Activated CD8-positive, alpha-beta memory T cell treated with anti-CD3 and anti-CD28 coated beads, Interleukin-2, amount 50 U/mL, for 24 hours (primary cell): ENCODE results near the gene AP1B1.
"Not testable (repeated sequence)": the region's sequence is repeated elsewhere in the genome, so short reads cannot be mapped to it uniquely, and the experiment has no call there.

Experiments
- DNase-seq: peaks from one replicate; pipeline ENCODE4 v3.0.0-alpha.2; 2020; ENCODE audit errors: extremely low read depth

Gene AP1B1

GRCh38 chr22:29348956-29349355, 39.4 kb downstream of the AP1B1 start:
- no peak for DNase-seq

DNA sequence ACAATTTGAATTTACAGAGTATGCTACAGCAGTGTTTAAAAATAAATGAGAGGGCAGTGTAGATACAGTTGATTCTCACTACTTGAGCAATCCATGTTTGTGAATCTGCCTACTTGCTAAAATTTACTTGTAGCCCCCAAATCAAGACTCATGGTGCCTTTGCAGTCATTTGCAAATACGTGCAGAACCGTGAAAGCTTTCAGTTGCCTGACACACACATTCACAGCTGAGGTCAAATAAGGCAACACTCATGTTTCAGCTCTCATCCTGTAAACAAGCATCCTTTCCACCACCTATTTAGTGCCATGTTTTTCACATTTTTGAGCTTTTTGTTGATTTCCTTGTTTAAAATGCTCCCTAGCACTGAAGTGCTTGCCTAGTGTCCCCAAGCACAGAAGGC, 40.3 kb downstream of the AP1B1 start:
- no peak for DNase-seq

GRCh38 chr22:29346659-29347058, 41.7 kb downstream of the AP1B1 start:
- DNase-seq = no peak

DNA sequence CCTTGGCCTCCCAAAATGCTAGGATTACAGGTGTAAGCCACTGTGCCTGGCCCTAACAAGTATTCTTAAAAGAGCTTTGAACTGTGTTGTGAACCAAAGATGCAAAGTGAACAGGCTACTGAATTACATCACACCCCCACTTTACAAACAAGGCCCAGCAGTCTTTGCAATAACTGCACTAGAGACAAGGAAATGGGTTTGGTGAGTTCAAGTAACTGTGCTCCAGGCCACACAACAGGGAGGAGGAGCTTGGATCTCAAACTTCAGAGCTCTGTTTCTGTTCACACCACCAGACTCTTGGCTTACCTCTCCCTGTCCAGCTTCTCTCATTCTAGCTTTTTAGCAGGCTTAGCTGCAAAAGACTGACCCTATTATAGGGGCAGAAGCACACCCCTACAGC, 42.4 kb downstream of the AP1B1 start:
- DNase-seq = no peak

DNA sequence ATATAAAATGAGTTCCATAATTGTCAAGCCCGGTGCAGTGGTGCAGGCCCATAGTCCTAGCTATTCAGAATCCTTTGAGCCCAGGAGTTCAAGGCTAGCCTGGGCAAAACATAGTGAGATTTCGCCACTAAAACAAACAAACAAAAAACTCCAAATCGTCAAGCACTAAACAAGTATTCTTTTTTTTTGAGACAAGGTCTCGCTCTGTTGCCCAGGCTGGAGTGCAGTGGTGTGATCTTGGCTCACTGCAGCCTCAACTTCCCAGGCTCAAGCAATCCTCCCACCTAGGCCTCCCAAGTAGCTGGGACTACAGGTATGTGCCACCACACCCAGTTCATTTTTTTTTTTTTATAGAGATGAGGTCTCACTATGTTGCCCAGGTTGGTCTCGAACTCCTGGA, 43.5 kb downstream of the AP1B1 start:
- not testable (repeated sequence) for DNase-seq

DNA sequence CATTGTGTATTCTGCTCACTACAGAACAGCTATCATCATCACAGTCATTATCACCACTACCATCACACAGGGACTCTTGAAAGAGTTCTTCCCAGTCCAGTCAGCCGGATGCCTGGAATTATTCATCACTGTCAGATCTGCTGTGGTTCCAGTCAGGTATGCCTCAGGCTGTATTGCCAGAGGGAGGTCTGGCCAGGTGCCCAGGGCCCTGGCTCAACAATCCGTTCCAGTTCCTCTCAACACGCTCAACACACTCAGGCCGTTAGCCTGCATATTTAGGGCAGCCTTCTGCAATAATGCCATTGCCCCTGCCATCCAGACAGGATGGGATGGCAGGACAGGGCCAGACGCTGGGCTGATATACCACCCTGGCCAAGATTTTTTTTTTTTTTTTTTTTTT, 44.2 kb downstream of the AP1B1 start:
- no peak for DNase-seq

DNA sequence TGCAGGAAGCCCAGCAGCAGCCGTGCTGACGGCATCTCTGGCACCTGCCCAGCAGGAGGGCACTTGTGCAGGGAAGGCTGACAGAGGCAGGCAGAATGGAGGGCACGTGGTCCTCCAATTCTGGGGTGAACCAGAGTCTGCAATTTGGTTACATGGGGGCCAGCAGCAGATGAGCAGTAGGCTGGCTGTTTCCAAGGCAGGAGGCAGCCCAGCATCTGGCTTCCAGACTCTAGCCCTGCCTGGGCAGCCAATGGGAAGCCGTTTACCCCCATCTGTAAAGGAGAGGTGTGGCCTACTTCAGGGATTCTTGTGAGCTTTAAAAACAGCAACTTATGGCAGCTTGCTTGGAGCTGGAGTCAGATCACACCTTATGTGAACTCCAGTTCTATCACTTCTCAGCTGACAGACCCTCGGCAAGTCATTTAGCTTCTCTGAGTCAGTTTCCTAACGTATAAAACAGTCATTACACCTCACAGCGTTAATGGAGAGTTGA, 45.0 kb downstream of the AP1B1 start:
- no peak for DNase-seq

DNA sequence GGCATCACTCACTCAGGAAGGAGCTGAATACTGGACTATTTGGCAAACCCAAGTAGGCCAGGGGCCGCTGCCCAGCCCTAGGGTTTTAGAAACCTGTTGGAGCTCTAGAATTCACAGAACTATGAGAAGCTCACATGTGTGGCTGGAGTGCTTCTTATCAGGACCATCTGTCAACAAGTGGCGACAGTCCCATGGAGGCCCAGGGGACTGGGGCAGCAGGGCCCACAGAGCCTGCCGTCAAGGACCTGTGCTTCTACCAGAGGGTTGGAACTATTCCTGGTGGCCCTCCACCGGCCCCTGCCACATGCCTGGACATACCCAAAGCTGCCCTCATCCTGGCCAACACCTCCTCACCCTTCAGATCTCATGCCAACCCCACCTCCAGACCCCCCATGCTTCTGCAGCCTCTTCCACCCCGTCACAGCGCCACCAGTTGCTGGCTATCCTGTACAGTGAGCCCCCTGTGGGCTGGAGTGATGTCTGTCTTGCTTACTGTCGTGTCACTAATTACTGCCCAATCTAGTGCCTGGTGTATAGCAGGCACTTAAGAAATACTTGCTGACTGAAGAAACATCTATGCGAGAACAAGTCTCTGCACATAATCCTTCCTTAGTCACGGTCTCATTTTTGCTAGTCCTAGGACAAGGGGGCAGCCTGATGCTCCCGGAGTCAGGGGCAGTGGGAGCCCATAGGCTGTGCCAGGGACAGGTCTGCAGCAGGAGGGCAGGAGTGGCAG, 45.6 kb downstream of the AP1B1 start:
- no peak for DNase-seq

DNA sequence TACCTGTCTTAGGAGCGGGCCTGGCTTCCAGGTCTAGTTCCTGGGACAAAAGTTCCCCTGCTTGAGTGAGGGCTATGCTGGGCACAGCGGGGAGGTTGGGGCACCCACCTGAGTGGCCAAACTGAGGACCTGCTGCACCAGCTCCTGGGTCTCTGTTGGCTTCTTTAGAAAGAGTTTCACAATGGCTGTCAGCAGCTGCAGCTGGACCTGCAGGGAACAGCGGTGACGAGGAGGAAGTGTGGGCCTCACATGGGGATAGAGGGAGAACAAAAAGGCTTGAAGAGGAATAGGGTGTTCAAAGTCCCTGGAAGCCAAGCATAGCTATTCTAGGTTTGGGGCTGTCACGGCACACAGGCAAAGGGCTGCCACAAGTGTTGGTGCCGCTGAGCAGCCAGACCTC, 46.2 kb downstream of the AP1B1 start:
- DNase-seq = no peak

GRCh38 chr22:29341849-29342127, 46.6 kb downstream of the AP1B1 start:
- DNase-seq = no peak

- no peak for DNase-seq
Measured at GRCh38 chr22:29341056-29341848, 47.1 kb downstream of the AP1B1 start.

DNA sequence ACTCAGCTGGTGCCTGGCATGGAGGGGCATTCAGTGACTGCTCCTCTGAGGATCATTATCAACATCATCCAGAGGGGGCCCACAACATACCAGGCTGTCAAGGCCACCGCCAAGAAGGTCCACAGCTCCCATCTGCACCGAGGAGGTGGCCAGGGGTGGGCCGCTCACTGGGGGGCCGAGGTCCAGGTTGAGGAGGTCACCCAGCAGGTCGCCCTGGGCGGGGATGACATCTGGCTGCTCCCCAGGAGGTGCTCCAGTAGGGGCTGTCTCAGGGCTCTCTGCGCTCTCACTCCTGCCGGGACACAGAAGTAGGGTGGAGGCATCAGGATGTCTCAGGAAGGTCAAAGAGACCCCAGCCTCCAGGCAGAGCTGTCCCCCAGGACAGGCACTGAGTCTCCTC, 47.8 kb downstream of the AP1B1 start:
- no peak for DNase-seq

GRCh38 chr22:29339381-29340235, 48.8 kb downstream of the AP1B1 start:
- no peak for DNase-seq

- DNase-seq = no peak
Measured at GRCh38 chr22:29338398-29338797, 50.0 kb downstream of the AP1B1 start.

- DNase-seq = no peak
Measured at GRCh38 chr22:29337631-29338284, 50.6 kb downstream of the AP1B1 start.

DNA sequence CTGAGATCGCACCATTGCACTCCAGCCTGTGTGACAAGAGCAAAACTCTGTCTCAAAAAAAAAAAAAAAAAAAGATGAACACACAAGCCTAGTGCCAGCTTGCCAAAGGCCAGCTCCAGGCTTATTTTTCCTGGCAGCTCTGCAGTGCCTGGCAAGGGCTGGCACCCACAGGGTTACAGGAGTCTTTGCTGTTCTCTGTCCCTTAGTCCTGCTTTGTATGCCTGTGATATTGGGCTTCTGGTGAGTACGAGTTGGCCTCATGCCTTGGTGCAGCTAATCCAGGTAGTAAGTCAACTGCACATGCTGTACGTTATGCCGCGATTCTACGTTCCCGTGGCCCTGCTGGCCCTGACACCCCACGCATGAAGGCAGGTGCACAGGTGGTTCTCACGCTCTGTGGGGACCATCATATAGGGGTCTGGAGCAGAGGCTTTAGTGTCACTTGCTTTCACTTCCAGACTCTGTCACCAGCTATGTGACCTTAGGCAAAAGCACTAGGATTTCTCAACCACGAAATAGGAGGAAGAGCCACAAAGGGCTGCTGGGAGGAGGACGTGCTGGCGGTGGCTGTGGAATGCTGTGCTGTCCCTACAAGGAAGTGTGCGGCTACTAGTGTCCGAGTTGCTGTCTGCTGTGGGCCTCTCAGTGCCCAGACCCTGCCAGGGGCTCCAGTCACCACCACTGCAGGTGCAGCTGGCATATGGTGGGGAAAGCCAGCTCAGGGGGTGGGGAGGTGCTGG, 51.4 kb downstream of the AP1B1 start:
- DNase-seq = no peak

- DNase-seq = no peak
Measured at GRCh38 chr22:29335656-29336055, 52.7 kb downstream of the AP1B1 start.

- DNase-seq = no peak
Measured at GRCh38 chr22:29334696-29335344, 53.5 kb downstream of the AP1B1 start.

DNA sequence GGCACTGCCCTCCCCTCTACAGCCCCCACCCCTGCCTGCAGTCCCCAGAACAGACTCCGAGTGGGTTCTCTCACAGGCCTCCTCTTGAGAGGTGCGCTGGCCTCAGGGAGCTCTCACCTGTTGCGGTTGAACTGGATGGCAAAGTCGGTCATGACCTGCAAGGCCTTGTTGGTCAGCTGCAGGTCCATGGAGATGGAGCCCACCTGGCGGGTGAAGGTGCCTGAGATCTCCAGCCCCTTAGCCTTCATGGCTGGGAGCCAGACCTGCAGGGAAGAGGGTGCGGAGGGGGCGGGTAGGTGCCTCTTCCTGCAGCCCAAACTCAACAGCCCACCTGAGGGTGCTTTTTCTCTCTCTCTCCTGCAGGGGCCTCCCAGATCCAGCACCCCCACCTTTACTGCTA, 54.2 kb downstream of the AP1B1 start:
- no peak for DNase-seq

GRCh38 chr22:29332886-29333496, 55.4 kb downstream of the AP1B1 start:
- no peak for DNase-seq
